Uterine smooth muscle cell (primary cell): ENCODE data around the gene GTF2H2. TPM values are rescaled to one million over a fixed set of nuclear protein-coding genes. Genes with fewer than 3 reads are reported as not detected.

ENCODE experiments used
- total RNA-seq: library from RNA; depleted of rRNA; stranded (reverse); fragments of >200 nt; gene quantifications from 2 replicates; pipeline ENCODE4 v1.2.3, GENCODE V29; 2014

GTF2H2 gene
- total RNA-seq: 23.2 and 28.6 TPM in 2 replicates

DNA sequence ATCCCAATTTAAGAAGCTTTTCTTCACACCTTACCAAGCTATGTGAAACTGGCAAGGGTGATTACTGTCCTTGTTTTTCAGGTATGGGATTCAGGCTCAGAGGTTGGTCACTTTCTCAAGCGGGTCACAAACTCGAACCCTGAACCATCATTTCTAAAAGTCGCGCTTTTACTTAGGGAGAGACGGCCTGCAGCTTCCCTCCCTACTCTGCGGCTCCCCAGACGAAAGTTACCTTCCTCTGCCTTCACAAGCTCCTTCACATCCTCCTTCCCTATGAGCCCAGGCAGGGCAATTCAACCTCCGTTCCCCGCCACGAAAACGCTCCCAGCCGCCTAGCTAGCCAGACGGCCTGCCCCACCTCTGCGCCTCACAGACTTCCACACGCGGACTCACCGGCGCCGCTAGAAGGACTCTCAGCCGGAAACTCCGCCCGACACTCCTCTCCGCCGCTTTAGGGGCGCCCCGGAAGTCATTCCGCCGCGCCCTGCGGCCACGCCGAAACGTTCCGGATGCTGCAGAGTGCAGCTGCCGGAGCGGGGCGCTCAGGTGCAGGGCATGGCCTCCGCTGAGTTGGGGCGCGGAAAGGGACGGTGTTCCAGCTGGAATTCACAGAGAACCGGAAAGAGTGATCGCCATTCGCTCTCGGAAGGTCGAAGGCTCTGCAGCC lies at the start of gene GTF2H2:
GTF2H2 (minus strand) TSS at position 415 of the 667 bp plus-strand sequence. CDS start 4,913 bp downstream, outside the sequence.

DNA sequence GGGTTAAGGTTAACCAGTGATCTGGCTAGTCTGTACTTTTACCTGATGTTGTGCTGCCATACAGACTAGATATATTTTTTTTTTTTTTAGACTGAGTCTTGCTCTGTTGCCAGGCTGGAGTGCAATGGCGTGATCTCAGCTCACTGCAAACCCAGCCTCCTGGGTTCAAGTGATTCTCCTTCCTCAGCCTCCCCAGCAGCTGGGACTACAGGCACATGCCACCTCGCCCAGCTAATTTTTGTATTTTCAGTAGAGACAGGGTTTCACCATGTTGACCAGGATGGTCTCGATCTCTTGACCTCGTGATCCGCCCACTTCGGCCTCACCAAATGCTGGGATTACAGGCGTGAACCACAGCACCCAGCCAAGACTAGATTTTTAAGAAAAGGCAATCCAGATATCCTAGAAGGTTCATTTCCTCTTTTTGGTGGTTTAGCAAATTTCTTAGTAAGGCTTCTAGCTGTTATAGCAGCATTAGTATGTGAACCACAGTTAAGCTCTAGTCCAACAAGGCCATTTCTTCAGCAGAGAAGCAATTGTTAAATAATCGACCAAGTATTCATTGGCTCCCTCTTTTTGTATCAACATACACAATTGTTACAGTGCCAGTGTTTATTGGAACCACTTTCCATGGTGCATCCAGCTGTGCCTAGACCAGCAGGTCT lies 42.1 kb downstream of the GTF2H2 start, which contains the start of gene NAIP:
NAIP (minus strand) TSS at position 51 of the 665 bp plus-strand sequence. CDS start 12,424 bp downstream, outside the sequence.

Other genes starting within 250 kb of the GTF2H2 start
- gene SERF1A, start 167.0 kb downstream of the GTF2H2 start, total RNA-seq: 3.5 and 5.9 TPM in 2 replicates
- gene SMN1, start 142.6 kb downstream of the GTF2H2 start, total RNA-seq: 20.6 and 36.7 TPM in 2 replicates
- 2.0 and 4.1 TPM in 2 replicates for gene NAIP, start 42.3 kb downstream of the GTF2H2 start, total RNA-seq